ENCODE measurements around the gene PABPC1L. TPM values are rescaled to one million over a fixed set of nuclear protein-coding genes. Genes with fewer than 3 reads are reported as not detected.
A peak's percentile ranks its signal among the peaks of the same experiment; 100 is the strongest.

PABPC1L gene
- total RNA-seq, 2 donors from 2014 or later = 11.5 to 36.3 TPM

GRCh38 chr20:44904377-44904776, 5.5 kb upstream of the PABPC1L start:
- H3K9me3 ChIP-seq = no peaks in the 10 kb centered on the region
- peaks cover 22% of the 10 kb centered on the region for H3K36me3 ChIP-seq
- no peak for DNase-seq
- intact Hi-C loops (cut with DNase I) = no loop called here
- no peak overlapping the region for H3K4me3 ChIP-seq
- H3K27me3 ChIP-seq = no peaks in the 10 kb centered on the region
- H3K4me1 ChIP-seq = no peaks in the 10 kb centered on the region
- H3K9ac ChIP-seq (ENCODE audit: low read depth in 2 of 2, low read length in 2 of 2) = no peak overlapping the region
- H3K27ac ChIP-seq = no peak overlapping the region
- no peak for TF ChIP-seq CTCF (IDR thresholded peaks at IDR 0.05)

- Histone ChIP-seq H3K4me3 (peak overlapping the region; percentile 68), H3K27me3 (no peaks in the 10 kb centered on the region), H3K4me1 (peaks cover 3% of the 10 kb centered on the region), H3K9me3 (no peaks in the 10 kb centered on the region), H3K9ac (ENCODE audit: low read depth in 2 of 2, low read length in 2 of 2) (peak overlapping the region in 1 of 2 donors; percentile 13), H3K36me3 (peaks cover 12% of the 10 kb centered on the region), H3K27ac (no peak overlapping the region)
- no peak for DNase-seq
- TF ChIP-seq CTCF (IDR thresholded peaks at IDR 0.05) = no peak
- intact Hi-C loops (cut with DNase I) = no loop called here
Measured at GRCh38 chr20:44908987-44909871, 631 bp upstream of the PABPC1L start.

GRCh38 chr20:44910690-44911262, 916 bp downstream of the PABPC1L start:
- intact Hi-C loops (cut with DNase I) = no loop called here
- Histone ChIP-seq H3K36me3 (no peaks in the 10 kb centered on the region), H3K9me3 (no peaks in the 10 kb centered on the region), H3K4me1 (peaks cover 3% of the 10 kb centered on the region), H3K27me3 (no peaks in the 10 kb centered on the region), H3K9ac (ENCODE audit: low read depth in 2 of 2, low read length in 2 of 2) (peak overlapping the region in 1 of 2 donors; percentile 13), H3K27ac (no peak overlapping the region), H3K4me3 (peak overlapping the region; percentile 68)
- DNase-seq = no peak
- no peak for TF ChIP-seq CTCF (IDR thresholded peaks at IDR 0.05)

- Histone ChIP-seq H3K9ac (ENCODE audit: low read depth in 2 of 2, low read length in 2 of 2) (no peak overlapping the region), H3K27me3 (no peaks in the 10 kb centered on the region), H3K9me3 (no peaks in the 10 kb centered on the region), H3K27ac (no peak overlapping the region), H3K4me1 (peaks cover 3% of the 10 kb centered on the region), H3K4me3 (no peak overlapping the region), H3K36me3 (no peaks in the 10 kb centered on the region)
- intact Hi-C loops (cut with DNase I) = no loop called here
- peak; percentile 37 for TF ChIP-seq CTCF (IDR thresholded peaks at IDR 0.05)
- peak; percentile 85 for DNase-seq
Measured at GRCh38 chr20:44911264-44911921, 1.5 kb downstream of the PABPC1L start.

GRCh38 chr20:44912189-44912588, 2.3 kb downstream of the PABPC1L start:
- no peaks in the 10 kb centered on the region for H3K9me3 ChIP-seq
- peaks cover 3% of the 10 kb centered on the region for H3K4me1 ChIP-seq
- no peak overlapping the region for H3K4me3 ChIP-seq
- H3K9ac ChIP-seq (ENCODE audit: low read depth in 2 of 2, low read length in 2 of 2) = no peak overlapping the region
- DNase-seq = no peak
- no peaks in the 10 kb centered on the region for H3K27me3 ChIP-seq
- TF ChIP-seq CTCF (IDR thresholded peaks at IDR 0.05) = no peak
- H3K36me3 ChIP-seq = no peaks in the 10 kb centered on the region
- intact Hi-C loops (cut with DNase I) = no loop called here
- no peak overlapping the region for H3K27ac ChIP-seq

Measured in colonic mucosa (tissue), 4 donors.